GM19438 (cell line): ENCODE measurements around the gene TSPAN3.

Source experiments
- ATAC-seq: cut with Tn5 transposase; IDR thresholded peaks from one replicate; pipeline ENCODE4 v1.9.1; 2021; ENCODE audit warnings: low read depth; ENCODE audit not compliant: unreplicated experiment

Gene TSPAN3

DNA sequence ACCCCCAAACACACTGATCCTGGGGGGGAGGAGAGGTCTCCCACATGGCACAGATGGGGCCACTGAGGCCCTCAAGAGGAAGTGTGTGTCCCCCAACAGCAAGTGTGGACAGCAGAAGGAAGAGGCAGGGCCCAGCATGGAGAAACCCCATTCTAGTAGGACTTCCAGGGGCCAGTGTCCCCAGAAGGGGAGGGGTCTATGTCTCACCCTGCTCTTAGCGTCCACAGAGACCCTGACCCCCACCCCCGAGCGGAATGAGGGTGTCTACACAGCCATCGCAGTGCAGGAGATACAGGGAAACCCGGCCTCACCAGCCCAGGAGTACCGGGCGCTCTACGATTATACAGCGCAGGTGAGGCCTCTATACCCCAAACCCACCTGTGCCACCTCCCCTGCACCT, 35.3 kb downstream of the TSPAN3 start:
- no peak for ATAC-seq

DNA sequence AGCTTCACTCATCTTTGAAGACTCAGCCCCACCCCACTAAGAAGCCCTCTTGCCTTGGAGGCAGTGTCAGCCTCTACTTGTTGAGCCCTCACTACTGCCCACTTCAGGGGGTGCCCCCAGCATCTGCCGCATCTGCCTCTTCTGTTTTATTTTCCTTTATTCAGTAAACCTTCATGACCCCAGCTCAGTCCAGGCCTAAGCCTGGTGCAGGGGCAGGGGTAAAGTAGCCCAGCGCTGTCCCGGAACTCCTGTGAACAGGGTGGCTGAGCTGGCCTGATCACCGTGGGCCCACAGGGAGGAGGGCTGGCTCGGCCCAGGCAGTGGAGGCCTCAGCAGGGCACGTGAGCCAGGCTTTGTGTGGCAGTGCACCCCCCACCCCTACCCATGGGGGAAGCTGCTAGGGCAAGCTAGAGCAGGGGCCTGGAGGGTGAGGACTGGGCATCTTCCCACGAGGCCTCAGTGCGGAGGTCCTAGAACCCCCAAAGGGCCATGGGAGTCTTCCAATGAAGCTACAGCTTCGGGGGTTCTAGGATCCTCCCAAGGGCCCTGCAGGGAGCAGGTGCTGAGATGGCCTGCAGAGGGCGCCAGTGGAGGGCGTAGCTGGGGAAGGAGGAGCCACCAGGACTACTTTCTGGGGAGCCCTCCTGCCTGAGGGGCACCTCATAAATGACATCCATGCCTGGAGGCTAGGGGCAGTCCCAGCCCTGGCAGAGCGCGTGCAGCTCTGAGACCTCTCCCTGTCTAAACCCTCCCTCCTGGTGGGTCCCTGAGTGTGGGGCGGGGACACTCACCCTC, 36.0 kb downstream of the TSPAN3 start:
- no peak for ATAC-seq

DNA sequence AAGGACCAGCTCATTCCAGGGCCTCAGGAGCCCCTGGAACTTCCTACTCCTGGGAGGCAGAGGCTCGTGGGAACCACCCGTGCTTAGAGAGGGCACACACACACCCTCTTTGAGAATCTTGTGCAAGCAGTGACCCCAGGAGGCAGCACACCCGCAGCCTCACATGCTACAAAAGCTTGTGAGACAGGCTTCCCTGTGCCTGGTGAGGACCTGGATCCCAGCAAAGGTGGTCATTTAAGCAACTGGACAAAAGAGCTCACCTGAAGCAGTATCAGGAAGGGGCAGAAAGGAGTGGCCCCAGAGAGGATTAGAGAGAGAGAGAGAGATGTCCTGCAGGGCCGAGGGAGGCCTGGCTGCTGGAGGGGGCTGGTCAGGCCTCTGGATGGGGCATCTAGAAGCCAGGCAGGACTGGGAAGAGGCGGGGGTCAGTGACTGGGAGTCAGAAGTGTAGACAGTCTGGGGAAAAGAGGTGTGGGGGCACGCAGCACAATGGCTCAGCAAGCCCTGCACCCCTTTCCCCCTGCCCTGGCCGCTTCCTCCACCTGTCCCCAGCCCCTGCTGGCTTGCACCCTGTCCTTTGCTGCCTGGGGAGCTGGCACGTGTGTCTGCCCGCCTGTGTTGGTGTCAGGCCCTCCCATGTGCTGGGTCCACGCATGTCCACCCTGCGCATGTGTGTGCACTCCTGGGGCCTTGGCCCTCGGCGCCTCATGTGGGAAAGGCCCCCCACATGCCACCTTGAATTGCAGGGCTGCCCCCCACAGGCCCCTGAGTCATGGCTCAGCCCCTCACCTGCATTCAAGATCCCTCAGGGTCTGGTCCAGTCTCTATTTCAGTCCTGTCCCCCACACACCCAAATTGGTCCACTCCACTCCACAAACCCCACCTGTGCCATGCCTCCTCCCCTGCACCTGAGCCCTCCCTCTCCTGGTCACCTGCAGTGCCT, 36.9 kb downstream of the TSPAN3 start:
- no peak for ATAC-seq

DNA sequence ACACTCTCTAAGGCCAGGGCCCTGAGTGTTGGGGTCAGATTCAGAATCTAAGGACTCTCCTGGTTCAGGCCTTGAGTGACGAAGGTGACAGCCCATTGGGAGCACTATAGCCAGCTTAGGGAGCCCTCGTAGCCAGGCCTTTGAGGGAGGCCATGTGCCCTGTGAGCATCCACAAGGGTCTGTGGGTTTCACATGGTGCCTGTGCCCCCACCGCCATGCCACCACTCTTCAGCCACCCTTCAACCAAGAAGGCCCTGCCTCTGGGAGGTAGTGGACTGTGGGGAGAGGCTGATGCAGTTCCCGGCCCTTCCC, 37.5 kb downstream of the TSPAN3 start:
- ATAC-seq: no peak

DNA sequence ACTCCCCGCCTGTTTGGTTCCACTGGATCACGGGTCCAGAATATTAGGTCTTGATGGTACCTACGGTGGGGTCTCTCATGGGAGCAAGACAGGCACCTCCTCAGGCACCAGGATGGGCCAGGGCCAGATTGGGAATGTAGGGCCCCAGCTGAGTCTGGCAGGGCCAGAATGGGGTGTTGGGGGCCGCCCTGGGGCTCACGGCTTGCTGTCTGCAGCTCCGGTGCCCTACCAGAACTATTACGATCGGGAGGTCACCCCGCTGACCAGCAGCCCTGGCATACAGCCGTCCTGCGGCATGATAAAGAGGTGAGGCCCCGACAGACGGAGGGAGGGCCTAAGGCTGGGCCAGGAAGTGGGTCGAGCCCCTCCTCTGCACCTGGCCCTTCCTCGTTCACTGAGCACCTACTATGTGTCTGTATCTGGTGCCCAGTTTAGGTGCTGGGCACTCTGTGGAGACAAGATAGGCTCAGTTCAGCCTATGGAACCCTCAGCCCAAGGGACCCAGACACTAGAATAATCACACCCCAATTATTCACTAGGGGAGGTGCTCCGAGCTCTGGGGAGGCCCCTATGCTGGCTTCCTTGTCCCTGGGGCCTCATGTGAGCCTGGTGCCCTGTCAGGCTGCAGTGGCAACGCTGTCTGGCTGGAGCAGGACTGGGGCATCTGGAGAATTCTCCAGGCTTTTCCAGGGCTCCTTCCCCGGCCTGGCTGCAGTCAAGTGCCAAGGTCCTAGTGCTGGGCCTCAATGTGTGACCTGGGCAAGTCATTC, 38.1 kb downstream of the TSPAN3 start:
- ATAC-seq: no peak

DNA sequence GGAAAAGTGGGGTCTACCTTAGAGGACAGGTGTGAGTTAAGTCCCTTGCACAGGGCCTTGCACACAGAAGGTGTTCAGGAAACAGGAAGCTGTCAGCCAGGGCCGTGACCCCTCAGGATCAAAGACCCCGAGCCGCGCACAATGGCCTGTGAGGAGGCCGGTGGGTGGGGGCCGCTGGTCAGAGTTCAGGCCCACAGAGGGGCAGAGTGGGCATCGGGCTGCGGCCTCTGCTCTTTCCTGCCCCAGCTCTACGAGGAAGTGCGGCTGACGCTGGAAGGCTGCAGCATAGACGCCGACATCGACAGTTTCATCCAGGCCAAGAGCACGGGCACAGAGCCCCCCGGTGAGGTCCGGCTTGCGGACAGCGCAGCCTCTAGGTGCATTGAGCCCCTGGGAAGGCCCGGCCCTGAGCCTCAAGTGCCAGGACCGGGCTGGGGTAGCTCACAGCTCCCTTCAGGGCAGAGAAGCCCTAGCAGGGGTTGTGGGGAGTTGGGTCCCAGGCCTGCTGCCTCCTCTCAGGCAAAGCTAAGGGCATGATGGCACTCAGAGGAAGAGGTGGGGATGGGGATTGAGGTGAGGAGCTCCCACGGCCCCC, 38.8 kb downstream of the TSPAN3 start:
- no peak for ATAC-seq

DNA sequence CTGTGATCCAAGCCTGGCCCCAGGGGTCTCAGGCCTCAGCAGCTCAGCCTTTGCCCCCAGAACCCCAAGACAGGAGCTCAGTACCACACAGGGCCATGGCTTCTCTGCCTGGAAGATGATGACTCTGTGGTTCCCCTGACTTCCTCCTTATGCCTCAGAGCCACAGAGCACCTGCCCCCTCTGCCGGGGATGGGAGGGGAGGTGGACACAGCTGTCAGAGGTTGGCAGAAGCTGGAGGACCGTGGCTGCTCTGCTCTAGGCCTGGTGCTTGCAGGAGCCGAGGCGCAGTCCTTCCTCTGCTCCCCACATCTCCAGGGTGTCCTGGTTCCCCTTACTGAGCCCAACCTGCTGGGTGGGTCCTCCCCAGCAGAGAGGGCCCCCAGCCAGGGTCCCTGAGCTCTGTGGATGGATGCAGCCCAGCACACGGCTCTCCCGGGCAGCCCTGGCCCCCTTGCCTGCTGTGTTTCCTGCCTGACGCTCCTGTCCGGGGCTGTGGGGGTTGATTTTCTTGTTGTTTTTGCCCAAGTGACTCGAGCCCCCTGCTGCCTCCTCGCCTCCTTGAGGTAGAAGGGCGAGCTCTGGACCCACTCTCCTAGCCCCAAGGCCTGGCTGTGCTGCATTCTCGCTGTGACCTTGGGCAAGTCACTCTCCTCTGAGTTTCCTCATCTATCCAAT, 39.4 kb downstream of the TSPAN3 start:
- no peak for ATAC-seq

DNA sequence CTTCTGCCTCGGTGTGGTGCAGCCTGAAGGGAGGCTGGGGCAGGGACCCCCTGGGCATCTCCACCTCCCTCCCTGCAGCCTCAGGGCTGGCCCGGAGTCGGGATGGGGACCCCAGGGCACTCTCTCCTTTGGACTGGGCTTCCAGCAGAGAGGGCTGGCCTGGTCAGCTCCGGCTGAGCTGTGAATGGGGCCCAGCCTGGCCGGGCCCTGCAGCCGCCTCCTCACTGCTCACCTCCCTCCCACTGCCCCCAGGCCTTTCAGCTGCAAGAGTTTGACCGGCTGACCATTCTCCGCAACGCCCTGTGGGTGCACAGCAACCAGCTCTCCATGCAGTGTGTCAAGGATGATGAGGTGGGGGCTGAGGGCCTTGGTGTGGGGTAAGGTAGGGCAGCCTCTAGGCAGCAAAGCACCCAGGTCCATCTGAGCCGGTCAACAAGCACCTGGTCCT, 40.0 kb downstream of the TSPAN3 start:
- ATAC-seq: no peak

DNA sequence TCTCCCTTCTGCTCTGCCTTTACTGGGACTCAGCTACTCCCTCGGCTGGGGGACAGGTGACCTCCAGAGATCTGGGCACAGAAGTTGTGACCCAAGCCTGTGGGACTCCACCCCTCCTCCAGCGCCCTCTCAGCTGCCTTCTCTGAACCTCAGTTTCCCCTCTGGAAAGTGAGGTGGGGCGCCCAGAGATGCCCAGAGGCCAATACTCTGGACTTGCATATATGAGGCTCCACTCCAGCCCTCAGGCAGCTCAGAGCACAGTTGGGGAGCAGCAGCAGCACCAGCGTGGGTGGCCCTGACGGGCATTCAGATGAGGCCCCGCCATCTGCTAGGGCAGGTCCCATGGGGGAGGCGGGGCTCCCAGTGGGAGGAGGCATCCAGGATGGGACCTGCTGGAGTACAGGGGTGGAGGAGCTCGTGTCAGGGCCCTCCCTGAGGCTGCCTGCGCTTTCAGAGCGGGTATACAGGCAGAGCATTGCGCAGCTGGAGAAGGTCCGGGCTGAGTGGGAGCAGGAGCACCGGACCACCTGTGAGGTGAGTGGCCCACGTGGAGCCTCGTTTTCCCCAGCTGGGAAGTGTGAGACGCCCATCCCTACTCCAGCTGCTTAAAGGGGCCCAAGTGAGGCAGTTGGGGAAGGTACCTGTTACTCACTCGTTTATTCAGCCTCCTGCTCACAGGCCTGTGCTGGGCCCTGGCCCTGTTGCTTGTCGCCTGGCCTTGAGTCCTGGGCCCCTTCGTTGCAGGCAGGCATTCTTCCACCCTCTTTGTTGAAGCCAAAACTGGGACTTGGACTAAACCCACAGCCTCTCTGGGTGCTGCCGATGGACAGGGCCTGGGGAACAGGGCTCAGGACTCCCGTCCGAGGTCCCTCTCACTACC, 40.6 kb downstream of the TSPAN3 start:
- no peak for ATAC-seq

DNA sequence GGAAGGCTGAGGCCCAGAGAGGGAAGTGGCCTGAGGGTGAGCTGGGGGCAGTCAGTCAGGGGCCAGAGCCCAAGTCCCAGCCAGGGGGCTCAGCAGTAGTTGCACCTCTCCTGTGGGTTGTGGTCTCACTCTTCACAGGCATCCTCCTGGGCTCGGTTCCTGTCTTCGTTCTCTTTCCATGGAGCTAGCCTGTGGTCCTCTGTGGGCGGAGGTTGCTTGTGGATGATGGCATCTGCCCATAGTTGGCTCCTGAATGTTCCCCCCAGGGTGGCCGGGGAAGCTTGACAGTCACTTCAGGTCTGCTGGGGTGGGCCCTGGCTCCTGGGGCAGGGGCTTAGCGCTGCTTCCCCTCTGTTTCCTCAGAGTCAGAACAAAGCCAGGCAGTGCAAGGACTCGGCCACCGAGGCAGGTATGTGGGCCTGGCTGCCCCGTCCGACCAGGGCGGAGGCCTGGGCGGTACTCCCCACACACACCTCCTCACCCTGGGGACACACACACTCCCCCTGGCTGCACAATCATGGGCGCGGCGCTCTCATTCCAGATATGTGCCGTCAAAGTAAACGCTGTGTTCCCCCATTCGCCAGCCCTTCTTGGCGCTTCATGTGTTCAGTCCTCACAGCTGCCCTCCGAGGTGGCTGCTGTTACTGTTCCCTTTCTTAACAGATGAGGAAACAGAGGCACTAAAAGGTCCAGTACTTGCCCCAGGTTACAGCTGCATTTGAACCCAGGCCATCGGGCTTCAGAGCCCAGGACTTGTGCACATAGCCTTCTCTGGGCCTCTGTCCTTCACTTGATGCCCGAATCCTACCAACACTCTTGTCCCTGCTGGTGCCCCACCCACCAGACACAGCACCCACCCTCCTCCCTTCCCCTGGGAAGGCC, 41.5 kb downstream of the TSPAN3 start:
- ATAC-seq: no peak

DNA sequence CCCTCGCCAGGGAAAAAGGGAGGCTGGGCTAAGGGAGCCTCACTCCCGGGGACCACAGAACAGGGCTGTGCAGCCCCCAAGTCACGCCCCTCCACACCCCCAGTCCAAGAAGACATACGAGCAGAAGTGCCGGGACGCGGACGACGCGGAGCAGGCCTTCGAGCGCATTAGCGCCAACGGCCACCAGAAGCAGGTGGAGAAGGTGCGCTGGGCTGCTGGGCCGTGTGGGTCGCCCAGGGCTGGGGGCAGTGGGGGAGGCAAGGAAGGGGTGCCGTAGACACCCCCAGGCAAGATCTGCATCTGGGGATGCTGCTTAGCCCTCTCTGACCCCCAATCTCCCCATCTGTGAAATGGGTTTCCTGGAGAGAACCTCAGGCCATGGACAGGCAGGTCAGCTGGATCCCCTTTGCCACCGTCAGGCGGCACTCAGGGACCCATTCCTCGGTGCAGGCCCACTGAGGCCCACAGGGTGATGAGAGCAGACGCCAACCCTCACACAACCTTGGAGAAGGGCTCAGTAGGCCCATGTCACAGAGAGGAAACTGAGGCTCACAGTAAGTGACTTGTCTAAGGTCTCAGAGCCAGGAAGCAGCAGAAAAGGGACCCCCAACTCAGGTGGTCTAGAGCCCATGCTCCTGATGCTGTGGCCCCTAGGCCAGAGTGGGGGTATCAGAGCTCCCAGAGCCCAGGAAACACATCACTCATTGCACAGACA, 42.3 kb downstream of the TSPAN3 start:
- ATAC-seq: no peak

DNA sequence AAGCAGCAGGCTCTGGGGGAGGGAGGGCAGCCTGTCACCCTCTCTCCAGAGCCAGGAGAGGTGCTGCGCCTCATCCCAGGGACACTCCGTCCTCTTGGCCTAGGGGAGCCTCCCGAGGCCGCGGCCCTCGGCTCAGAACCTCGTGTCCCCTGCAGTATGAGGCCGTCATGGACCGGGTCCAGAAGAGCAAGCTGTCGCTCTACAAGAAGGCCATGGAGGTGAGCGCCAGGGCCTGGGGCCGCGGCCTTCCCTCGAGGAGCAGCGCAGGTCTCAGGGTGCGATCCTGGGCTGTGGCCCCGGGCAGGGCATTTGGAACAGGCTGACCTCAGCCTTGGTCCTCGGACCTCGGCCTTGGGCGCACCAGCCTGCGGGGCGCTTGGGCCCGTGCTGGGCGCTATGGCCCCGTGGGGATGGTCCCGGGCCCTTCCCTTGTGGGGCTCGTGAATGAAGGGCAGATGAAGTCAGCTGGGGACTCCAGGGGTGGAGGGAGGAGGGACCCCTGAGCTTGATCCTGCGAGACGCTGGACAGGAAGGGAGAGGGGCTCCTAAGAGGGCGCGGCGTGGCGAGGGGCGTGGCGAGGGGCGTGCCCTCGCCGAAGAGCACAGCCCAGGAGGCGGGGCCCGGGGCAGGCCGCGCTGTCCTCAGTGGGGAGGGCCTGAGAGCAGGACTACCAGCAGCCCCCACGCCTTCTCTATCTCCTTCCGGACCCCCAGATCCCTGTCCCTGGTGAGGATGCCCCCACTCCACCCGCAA, 43.0 kb downstream of the TSPAN3 start:
- ATAC-seq: no peak

DNA sequence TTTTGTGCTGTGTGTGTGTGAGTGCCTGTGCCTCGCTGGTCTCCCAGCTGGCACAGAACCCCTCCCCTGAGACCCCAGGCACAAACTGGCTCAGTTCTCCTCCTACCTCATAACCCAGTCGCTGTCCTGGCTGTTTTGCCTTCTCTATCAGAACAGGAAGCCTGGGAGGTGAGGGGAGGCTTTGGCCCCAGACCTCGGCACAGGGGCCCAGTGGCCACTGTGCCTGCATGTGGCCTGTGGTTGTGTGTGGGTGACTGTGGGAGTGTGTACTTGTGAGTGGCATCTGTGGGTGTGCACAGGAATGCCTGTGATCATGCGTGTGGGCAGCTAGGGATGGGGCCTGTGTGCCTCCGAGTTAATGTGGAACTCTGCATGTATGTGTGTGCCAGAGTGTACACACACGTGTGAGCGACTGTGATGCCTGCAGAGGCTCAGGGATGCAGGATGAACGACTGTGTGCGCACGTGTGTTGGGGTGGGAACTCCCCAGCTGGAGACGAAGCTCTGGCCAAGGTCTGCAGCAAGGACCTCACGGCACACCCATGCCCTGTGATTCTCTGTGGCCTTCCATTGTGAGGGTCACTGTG, 43.7 kb downstream of the TSPAN3 start:
- no peak for ATAC-seq

DNA sequence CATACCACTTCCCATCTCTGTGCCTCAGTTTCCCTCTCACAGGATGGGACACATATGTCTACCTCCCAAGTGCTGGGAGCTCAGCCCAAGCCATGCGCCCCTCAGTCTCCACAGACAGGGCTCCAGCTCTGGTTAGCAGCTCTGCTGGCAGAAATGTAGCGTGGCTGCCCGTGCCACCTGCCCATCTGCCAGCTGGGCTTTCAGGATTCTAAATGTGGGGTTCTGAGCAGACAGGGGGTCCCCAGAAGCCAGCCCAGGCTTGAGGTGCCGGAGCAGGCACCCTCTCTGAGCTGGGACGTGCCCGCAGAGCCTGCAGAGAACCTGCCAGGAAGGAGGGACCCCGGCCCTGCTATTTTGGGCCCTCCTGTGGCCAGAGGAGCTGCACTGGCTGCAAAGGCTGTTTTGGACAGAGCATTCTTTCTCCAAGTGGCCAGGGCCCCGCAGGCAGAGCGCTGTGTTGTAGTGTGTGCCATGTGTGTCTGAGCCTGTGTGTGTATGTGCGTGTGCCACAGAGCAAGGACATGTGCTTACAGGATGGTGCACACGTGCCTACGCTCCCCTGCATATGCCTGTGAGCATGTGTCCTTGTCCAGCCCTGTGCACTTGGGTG, 44.3 kb downstream of the TSPAN3 start:
- ATAC-seq: no peak

DNA sequence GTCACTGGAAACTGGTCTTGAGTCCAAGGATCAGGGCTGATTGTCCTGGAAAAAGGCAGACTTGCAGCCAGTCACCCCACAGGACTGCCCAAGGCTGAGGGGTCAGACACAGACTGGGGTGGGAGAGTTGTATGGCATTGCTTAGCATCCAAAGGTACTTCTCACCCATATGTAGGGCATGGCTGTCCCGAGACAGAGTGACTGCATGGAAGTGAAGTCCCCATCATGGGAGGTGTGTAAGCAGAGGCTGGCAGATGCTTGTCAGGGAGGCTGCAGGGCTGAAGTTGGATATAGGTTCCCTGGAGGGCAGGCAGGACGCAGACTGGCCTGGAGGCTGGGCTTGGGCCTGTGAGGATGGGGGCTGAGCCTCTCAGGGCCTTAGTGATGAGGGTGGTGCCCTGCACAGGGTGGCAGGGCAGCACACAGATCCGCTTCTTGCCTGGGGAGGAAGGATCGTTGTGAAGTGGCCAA, 44.9 kb downstream of the TSPAN3 start:
- ATAC-seq: no peak
